ENCODE data around the gene MAP1LC3B. TPM values are rescaled to one million over a fixed set of nuclear protein-coding genes. Genes with fewer than 3 reads are reported as not detected.

Gene MAP1LC3B
- total RNA-seq, 1 donor from 2014 or later: 39.1 TPM

DNA sequence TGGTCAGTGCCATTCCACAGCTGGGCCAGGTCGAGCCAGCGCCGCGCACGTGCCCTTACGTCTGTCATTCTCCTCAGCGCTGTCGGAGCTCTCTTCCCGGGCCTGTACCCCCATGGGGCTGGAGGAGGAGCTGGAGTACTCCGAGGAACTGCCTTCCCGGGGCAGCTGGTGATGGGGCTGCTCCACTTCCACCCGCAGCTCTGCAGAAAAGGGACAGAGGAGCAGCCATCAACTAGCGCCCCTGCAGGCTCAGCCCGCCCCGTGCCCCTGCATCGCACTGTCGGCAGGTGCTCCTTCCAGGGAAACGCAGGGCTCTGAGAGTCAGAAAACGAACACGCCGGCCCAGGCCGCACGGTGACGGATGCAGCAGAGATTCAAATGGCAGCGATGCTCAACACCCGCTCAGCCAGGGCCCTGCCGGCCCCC lies 20.9 kb downstream of the MAP1LC3B start:
- Histone ChIP-seq H3K4me1 (no peaks in the 10 kb centered on the region), H3K27me3 (no peaks in the 10 kb centered on the region), H2AFZ (replicated peaks) (no peak overlapping the region), H3K9me3 (ENCODE audit: low read depth) (no peaks in the 10 kb centered on the region), H3K27ac (no peak overlapping the region), H3K36me3 (no peaks in the 10 kb centered on the region), H3K79me2 (ENCODE audit: low read depth) (no peaks in the 10 kb centered on the region), H3K4me2 (no peak overlapping the region), H3K9ac (no peak overlapping the region), H4K20me1 (ENCODE audit: low read depth) (no peaks in the 10 kb centered on the region), H3F3A (ENCODE audit: low read depth) (peaks cover 3% of the 10 kb centered on the region), H3K4me3 (no peak overlapping the region)
- DNase-seq (ENCODE audit: low spot score): no peak
- Mint-ChIP-seq H3K36me3 (peaks cover 22% of the 10 kb centered on the region), H3K27ac (no peak overlapping the region), H3K9me3 (no peaks in the 10 kb centered on the region), H3K4me1 (no peaks in the 10 kb centered on the region), H3K4me3 (no peak overlapping the region), H3K27me3 (ENCODE audit: insufficient read depth, low read depth) (peaks cover 3% of the 10 kb centered on the region)
- TF ChIP-seq EZH2 (IDR thresholded peaks at IDR 0.05): no peak
- TF ChIP-seq, protein P1, sequence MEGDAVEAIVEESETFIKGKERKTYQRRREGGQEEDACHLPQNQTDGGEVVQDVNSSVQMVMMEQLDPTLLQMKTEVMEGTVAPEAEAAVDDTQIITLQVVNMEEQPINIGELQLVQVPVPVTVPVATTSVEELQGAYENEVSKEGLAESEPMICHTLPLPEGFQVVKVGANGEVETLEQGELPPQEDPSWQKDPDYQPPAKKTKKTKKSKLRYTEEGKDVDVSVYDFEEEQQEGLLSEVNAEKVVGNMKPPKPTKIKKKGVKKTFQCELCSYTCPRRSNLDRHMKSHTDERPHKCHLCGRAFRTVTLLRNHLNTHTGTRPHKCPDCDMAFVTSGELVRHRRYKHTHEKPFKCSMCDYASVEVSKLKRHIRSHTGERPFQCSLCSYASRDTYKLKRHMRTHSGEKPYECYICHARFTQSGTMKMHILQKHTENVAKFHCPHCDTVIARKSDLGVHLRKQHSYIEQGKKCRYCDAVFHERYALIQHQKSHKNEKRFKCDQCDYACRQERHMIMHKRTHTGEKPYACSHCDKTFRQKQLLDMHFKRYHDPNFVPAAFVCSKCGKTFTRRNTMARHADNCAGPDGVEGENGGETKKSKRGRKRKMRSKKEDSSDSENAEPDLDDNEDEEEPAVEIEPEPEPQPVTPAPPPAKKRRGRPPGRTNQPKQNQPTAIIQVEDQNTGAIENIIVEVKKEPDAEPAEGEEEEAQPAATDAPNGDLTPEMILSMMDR (IDR thresholded peaks at IDR 0.05): no peak
- TF ChIP-seq EZH2phosphoT487 (IDR thresholded peaks at IDR 0.05): no peak

DNA sequence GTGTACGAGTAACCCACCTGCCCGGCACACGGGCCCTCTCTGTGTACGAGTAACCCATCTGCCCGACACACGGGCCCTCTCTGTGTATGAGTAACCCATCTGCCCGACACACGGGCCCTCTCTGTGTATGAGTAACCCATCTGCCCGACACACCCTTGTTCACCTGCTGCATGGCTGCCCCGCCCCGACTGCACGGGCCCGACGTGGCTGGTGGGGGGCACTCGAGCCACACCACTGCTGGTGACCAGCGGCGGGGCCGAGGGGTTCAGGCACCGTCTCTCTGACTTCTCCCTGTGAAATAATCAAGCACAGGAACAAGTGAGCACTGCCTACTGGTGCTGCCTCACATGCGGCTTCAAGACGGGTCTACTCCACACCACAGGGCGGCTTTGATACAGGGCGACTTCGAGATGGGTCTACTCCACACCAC lies 22.1 kb downstream of the MAP1LC3B start:
- Histone ChIP-seq H3K27me3 (no peaks in the 10 kb centered on the region), H3F3A (ENCODE audit: low read depth) (no peaks in the 10 kb centered on the region), H3K4me3 (no peak overlapping the region), H2AFZ (replicated peaks) (no peak overlapping the region), H3K79me2 (ENCODE audit: low read depth) (no peaks in the 10 kb centered on the region), H3K9me3 (ENCODE audit: low read depth) (no peaks in the 10 kb centered on the region), H3K9ac (no peak overlapping the region), H3K36me3 (no peaks in the 10 kb centered on the region), H3K27ac (no peak overlapping the region), H4K20me1 (ENCODE audit: low read depth) (no peaks in the 10 kb centered on the region), H3K4me1 (no peaks in the 10 kb centered on the region), H3K4me2 (no peak overlapping the region)
- TF ChIP-seq EZH2 (IDR thresholded peaks at IDR 0.05) (no peak), EZH2phosphoT487 (IDR thresholded peaks at IDR 0.05) (no peak)
- TF ChIP-seq, protein P1 (IDR thresholded peaks at IDR 0.05): no peak
- Mint-ChIP-seq H3K4me1 (no peaks in the 10 kb centered on the region), H3K27me3 (ENCODE audit: insufficient read depth, low read depth) (peaks cover 3% of the 10 kb centered on the region), H3K9me3 (no peaks in the 10 kb centered on the region), H3K27ac (no peak overlapping the region), H3K4me3 (no peak overlapping the region), H3K36me3 (peaks cover 25% of the 10 kb centered on the region)
- DNase-seq (ENCODE audit: low spot score): no peak

DNA sequence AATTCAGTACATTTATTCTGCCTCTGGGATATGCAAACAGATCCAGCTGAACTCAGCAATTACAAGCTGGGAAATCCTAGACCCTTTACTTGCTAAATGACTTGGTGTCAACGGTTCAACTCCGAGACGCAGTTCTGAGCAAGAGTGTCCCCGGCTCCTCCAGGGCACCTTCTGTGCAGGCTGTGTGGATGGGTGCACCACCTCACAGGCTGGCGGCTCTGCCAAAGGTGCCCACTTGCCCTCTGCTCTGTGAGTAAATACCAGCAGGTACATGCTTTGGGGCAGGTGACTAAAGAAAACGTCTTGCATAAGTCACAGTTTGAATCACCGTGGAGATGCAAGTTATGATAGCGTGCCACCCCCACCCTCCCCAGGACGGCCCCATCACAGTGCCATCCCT lies 23.3 kb downstream of the MAP1LC3B start:
- peaks cover 28% of the 10 kb centered on the region for H3K36me3 Mint-ChIP-seq
- no peaks in the 10 kb centered on the region for H3K4me1 ChIP-seq
- no peak overlapping the region for H3K27ac Mint-ChIP-seq
- H4K20me1 ChIP-seq (ENCODE audit: low read depth): no peaks in the 10 kb centered on the region
- H3K27me3 ChIP-seq: no peaks in the 10 kb centered on the region
- no peaks in the 10 kb centered on the region for H3K79me2 ChIP-seq (ENCODE audit: low read depth)
- H3K4me1 Mint-ChIP-seq: no peaks in the 10 kb centered on the region
- H3F3A ChIP-seq (ENCODE audit: low read depth): no peaks in the 10 kb centered on the region
- H3K9me3 Mint-ChIP-seq: no peaks in the 10 kb centered on the region
- DNase-seq (ENCODE audit: low spot score): no peak
- H3K9me3 ChIP-seq (ENCODE audit: low read depth): no peaks in the 10 kb centered on the region
- no peak overlapping the region for H3K4me3 ChIP-seq
- no peak overlapping the region for H3K27ac ChIP-seq
- H3K9ac ChIP-seq: no peak overlapping the region
- H3K36me3 ChIP-seq: no peaks in the 10 kb centered on the region
- H3K4me2 ChIP-seq: no peak overlapping the region
- no peak for TF ChIP-seq EZH2 (IDR thresholded peaks at IDR 0.05)
- no peak for TF ChIP-seq EZH2phosphoT487 (IDR thresholded peaks at IDR 0.05)
- TF ChIP-seq, protein P1 (IDR thresholded peaks at IDR 0.05): no peak
- H2AFZ ChIP-seq (replicated peaks): no peak overlapping the region
- H3K27me3 Mint-ChIP-seq (ENCODE audit: insufficient read depth, low read depth): peaks cover 3% of the 10 kb centered on the region
- no peak overlapping the region for H3K4me3 Mint-ChIP-seq
